ENCODE measurements around the gene STAT5A.
"Not testable (repeated sequence)": the region's sequence is repeated elsewhere in the genome, so short reads cannot be mapped to it uniquely, and the experiment has no call there.

STAT5A gene

DNA sequence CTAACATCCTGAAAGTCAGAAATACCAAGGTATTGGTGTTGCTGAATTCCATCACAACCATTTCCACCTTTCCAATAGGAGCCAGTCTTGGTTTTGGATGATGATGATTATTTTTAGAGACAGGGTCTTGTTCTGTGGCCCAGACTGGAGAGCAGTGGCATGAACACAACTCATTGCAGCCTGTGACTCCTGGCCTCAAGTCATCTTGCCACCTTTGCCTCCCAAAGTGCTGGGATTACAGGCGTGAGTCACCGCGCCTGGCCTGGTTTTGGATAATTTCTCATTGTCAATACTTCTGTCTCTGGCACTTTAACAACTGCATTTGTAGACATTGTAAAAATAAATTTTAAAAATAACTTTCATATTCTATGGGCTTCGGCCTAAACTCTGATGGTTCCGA is 34.7 kb upstream of the STAT5A start:
- peaks cover under 1% of the 10 kb centered on the region for H3K4me1 ChIP-seq (ENCODE audit: insufficient read depth, insufficient read length)
- no peak for DNase-seq (ENCODE audit: low read depth, low spot score)
- no peak overlapping the region for H3K4me3 ChIP-seq (ENCODE audit: insufficient read length, low read depth)
- H3K9me3 ChIP-seq (ENCODE audit: insufficient read depth, low read length) = no peaks in the 10 kb centered on the region
- H3K9ac ChIP-seq (ENCODE audit: insufficient read length, low read depth) = no peak overlapping the region
- no peaks in the 10 kb centered on the region for H3K27me3 ChIP-seq (ENCODE audit: insufficient read depth, insufficient read length)
- TF ChIP-seq YY1 (IDR thresholded peaks at IDR 0.05; ENCODE audit: insufficient read depth, insufficient read length) (no peak), SUZ12 (IDR thresholded peaks at IDR 0.05; ENCODE audit: extremely low read depth, insufficient read depth, insufficient read length) (no peak), ZNF274 (IDR thresholded peaks at IDR 0.05; ENCODE audit: low read depth, low read length) (no peak)
- no peaks in the 10 kb centered on the region for H3K36me3 ChIP-seq (ENCODE audit: insufficient read depth, insufficient read length, low read length)

DNA sequence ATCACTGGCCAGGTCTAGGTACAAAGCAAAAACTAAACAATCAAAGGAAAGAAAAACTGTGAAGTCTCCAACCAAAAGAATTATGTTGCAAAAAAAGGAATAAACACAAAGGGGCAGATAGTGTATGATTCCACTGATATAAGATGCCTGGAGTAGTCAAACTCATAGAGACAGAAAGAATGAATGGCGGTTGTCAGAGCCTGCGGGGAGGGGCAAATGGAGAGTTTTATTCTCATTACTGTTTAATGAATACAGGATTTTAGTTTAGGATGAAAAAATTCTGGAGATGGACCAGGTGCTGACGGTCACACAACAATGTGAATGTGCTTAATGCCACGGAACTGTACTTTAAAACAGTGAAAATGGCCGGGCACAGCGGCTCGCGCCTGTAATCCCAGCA is 32.9 kb upstream of the STAT5A start:
- no peaks in the 10 kb centered on the region for H3K9me3 ChIP-seq (ENCODE audit: insufficient read depth, low read length)
- no peak overlapping the region for H3K4me3 ChIP-seq (ENCODE audit: insufficient read length, low read depth)
- no peaks in the 10 kb centered on the region for H3K27me3 ChIP-seq (ENCODE audit: insufficient read depth, insufficient read length)
- no peaks in the 10 kb centered on the region for H3K4me1 ChIP-seq (ENCODE audit: insufficient read depth, insufficient read length)
- DNase-seq (ENCODE audit: low read depth, low spot score) = no peak
- no peaks in the 10 kb centered on the region for H3K36me3 ChIP-seq (ENCODE audit: insufficient read depth, insufficient read length, low read length)
- no peak overlapping the region for H3K9ac ChIP-seq (ENCODE audit: insufficient read length, low read depth)
- TF ChIP-seq ZNF274 (IDR thresholded peaks at IDR 0.05; ENCODE audit: low read depth, low read length) (no peak), SUZ12 (IDR thresholded peaks at IDR 0.05; ENCODE audit: extremely low read depth, insufficient read depth, insufficient read length) (no peak), YY1 (IDR thresholded peaks at IDR 0.05; ENCODE audit: insufficient read depth, insufficient read length) (no peak)

DNA sequence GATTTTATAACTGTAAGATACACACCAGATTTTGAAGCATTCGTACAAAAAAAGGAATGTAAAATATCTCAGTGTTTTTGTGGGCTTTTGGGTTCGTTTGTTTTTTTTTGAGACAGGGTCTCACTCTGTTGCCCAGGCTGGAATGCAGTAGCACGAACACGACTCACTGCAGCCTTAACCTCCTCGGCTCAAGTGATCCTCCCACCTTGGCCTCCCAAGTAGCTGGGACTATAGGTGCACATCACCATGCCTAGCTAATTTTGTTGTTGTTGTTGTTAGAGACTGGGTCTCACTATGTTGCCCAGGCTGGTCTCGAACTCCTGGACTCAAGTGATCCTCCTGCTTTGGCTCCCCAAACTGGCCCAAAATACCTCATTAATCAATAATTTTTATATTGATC is 28.0 kb upstream of the STAT5A start:
- H3K9me3 ChIP-seq (ENCODE audit: insufficient read depth, low read length) = no peaks in the 10 kb centered on the region
- TF ChIP-seq ZNF274 (IDR thresholded peaks at IDR 0.05; ENCODE audit: low read depth, low read length) = no peak
- TF ChIP-seq SUZ12 (IDR thresholded peaks at IDR 0.05; ENCODE audit: extremely low read depth, insufficient read depth, insufficient read length) = no peak
- TF ChIP-seq YY1 (IDR thresholded peaks at IDR 0.05; ENCODE audit: insufficient read depth, insufficient read length) = no peak
- H3K9ac ChIP-seq (ENCODE audit: insufficient read length, low read depth) = no peak overlapping the region
- no peak overlapping the region for H3K4me3 ChIP-seq (ENCODE audit: insufficient read length, low read depth)
- no peak for DNase-seq (ENCODE audit: low read depth, low spot score)
- no peaks in the 10 kb centered on the region for H3K36me3 ChIP-seq (ENCODE audit: insufficient read depth, insufficient read length, low read length)
- no peaks in the 10 kb centered on the region for H3K27me3 ChIP-seq (ENCODE audit: insufficient read depth, insufficient read length)
- H3K4me1 ChIP-seq (ENCODE audit: insufficient read depth, insufficient read length) = no peaks in the 10 kb centered on the region

DNA sequence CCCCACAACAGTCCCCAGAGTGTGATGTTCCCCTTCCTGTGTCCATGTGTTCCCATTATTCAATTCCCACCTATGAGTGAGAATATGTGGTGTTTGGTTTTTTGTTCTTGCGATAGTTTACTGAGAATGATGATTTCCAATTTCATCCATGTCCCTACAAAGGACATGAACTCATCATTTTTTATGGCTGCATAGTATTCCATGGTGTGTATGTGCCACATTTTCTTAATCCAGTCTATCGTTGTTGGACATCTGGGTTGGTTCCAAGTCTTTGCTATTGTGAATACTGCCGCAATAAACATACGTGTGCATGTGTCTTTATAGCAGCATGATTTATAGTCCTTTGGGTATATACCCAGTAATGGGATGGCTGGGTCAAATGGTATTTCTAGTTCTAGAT is 23.9 kb upstream of the STAT5A start:
- H3K27me3 ChIP-seq (ENCODE audit: insufficient read depth, insufficient read length); H3K9me3 ChIP-seq (ENCODE audit: insufficient read depth, low read length); DNase-seq (ENCODE audit: low read depth, low spot score); H3K4me3 ChIP-seq (ENCODE audit: insufficient read length, low read depth); H3K36me3 ChIP-seq (ENCODE audit: insufficient read depth, insufficient read length, low read length); H3K9ac ChIP-seq (ENCODE audit: insufficient read length, low read depth); H3K4me1 ChIP-seq (ENCODE audit: insufficient read depth, insufficient read length): not testable (repeated sequence)

DNA sequence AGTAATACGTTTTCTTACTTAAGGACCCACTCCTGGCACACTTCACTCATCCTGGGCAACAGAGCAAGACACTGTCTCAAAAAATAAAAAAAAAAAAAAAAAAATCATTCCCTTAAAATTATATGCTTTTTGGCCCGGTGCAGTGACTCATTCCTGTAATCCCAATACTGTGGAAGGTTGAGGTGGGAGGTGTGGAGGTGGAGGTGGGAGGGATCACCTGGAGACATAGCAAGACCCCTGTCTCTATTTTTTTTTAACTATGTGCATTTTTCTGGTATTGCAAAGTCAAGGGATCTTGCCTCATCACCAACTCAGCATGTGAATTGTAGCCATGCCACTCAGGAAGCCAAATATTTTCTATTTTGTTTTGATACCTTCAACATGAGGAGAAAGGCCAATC is 21.8 kb upstream of the STAT5A start:
- no peak overlapping the region for H3K4me3 ChIP-seq (ENCODE audit: insufficient read length, low read depth)

DNA sequence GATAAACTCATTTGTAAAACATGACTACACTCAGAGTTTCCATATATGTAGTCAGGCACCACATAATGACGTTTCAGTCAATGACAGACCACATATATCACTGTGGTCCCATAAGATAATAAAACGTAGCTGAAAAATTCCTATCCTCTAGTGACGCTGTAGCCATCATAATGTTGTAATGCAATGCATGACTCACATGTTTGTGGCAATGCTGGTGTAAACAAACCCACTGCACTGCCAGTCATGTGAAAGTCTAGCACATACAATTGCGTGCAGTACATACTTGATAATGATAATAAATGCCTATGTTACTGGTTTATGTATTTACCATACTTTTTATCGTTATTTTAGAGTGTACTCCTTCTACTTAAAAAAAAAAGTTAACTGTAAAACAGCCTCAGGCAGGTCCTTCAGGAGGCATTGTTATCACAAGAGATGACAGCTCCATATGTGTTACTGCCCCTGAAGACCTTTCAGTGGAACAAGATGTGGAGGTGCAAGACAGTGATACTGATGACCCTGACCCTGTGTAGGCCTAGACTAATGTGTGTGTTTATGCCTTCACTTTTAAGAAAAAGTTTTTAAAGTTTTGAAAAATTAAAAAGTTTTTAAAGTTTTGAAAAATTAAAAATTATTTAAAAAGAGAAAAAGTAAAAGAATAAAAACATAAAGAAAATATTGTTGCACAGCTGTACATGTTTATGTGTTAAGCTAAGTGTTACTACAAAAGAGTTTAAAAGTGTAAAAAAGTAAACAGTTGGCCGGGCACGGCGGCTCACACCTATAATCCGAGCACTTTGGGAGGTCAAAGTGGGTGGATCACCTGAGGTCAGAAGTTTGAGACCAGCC is 21.2 kb upstream of the STAT5A start:
- no peaks in the 10 kb centered on the region for H3K9me3 ChIP-seq (ENCODE audit: insufficient read depth, low read length)
- no peak overlapping the region for H3K4me3 ChIP-seq (ENCODE audit: insufficient read length, low read depth)
- DNase-seq (ENCODE audit: low read depth, low spot score) = no peak
- H3K9ac ChIP-seq (ENCODE audit: insufficient read length, low read depth) = no peak overlapping the region
- no peak for TF ChIP-seq ZNF274 (IDR thresholded peaks at IDR 0.05; ENCODE audit: low read depth, low read length)
- TF ChIP-seq SUZ12 (IDR thresholded peaks at IDR 0.05; ENCODE audit: extremely low read depth, insufficient read depth, insufficient read length) = no peak
- TF ChIP-seq YY1 (IDR thresholded peaks at IDR 0.05; ENCODE audit: insufficient read depth, insufficient read length) = no peak
- H3K27me3 ChIP-seq (ENCODE audit: insufficient read depth, insufficient read length) = no peaks in the 10 kb centered on the region
- H3K36me3 ChIP-seq (ENCODE audit: insufficient read depth, insufficient read length, low read length) = no peaks in the 10 kb centered on the region
- no peaks in the 10 kb centered on the region for H3K4me1 ChIP-seq (ENCODE audit: insufficient read depth, insufficient read length)

More for the DNA sequence above, 21.8 kb upstream of the STAT5A start:
- Histone ChIP-seq H3K9me3 (ENCODE audit: insufficient read depth, low read length) (no peaks in the 10 kb centered on the region), H3K36me3 (ENCODE audit: insufficient read depth, insufficient read length, low read length) (no peaks in the 10 kb centered on the region), H3K4me1 (ENCODE audit: insufficient read depth, insufficient read length) (no peaks in the 10 kb centered on the region), H3K27me3 (ENCODE audit: insufficient read depth, insufficient read length) (no peaks in the 10 kb centered on the region), H3K9ac (ENCODE audit: insufficient read length, low read depth) (no peak overlapping the region)
- no peak for TF ChIP-seq ZNF274 (IDR thresholded peaks at IDR 0.05; ENCODE audit: low read depth, low read length)
- no peak for TF ChIP-seq SUZ12 (IDR thresholded peaks at IDR 0.05; ENCODE audit: extremely low read depth, insufficient read depth, insufficient read length)
- no peak for TF ChIP-seq YY1 (IDR thresholded peaks at IDR 0.05; ENCODE audit: insufficient read depth, insufficient read length)
- no peak for DNase-seq (ENCODE audit: low read depth, low spot score)

DNA sequence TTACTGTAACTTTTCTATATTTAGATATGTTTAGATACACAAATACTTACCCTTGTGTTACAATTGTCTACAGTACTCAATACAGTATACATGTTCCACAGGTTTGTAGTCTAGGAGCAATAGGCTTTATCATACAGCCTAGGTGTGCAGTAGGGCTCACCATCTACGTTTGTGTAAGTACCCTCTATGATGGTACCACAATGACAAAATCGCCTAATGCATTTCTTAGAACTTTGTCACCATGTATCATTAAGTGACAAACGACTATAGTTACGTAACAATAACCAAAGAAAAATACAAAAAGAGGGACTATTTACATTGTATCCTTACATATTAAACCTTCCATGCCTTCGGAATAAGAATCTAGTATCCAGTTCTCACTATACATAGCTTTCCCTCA is 20.1 kb upstream of the STAT5A start:
- TF ChIP-seq SUZ12 (IDR thresholded peaks at IDR 0.05; ENCODE audit: extremely low read depth, insufficient read depth, insufficient read length) (no peak), YY1 (IDR thresholded peaks at IDR 0.05; ENCODE audit: insufficient read depth, insufficient read length) (no peak), ZNF274 (IDR thresholded peaks at IDR 0.05; ENCODE audit: low read depth, low read length) (no peak)
- no peaks in the 10 kb centered on the region for H3K9me3 ChIP-seq (ENCODE audit: insufficient read depth, low read length)
- H3K9ac ChIP-seq (ENCODE audit: insufficient read length, low read depth) = no peak overlapping the region
- no peaks in the 10 kb centered on the region for H3K27me3 ChIP-seq (ENCODE audit: insufficient read depth, insufficient read length)
- no peak overlapping the region for H3K4me3 ChIP-seq (ENCODE audit: insufficient read length, low read depth)
- DNase-seq (ENCODE audit: low read depth, low spot score) = no peak
- no peaks in the 10 kb centered on the region for H3K4me1 ChIP-seq (ENCODE audit: insufficient read depth, insufficient read length)
- H3K36me3 ChIP-seq (ENCODE audit: insufficient read depth, insufficient read length, low read length) = no peaks in the 10 kb centered on the region
